Stimulated activated CD4-positive, alpha-beta T cell treated with anti-CD3 and anti-CD28 coated beads, Interleukin-2, amount 100 ng/mL, for 24 hours (primary cell): ENCODE data around the gene NPHP4.

Experiments used
- DNase-seq, 2 donors: peaks; one replicate each; pipeline ENCODE4 v3.0.0-alpha.2; 2020

The NPHP4 gene

GRCh38 chr1:5822266-5822665, 170.0 kb downstream of the NPHP4 start:
- no peak for DNase-seq

GRCh38 chr1:5821540-5822176, 170.6 kb downstream of the NPHP4 start:
- DNase-seq, result no peak

- DNase-seq, result no peak
Measured at GRCh38 chr1:5820026-5820421, 172.2 kb downstream of the NPHP4 start.

DNA sequence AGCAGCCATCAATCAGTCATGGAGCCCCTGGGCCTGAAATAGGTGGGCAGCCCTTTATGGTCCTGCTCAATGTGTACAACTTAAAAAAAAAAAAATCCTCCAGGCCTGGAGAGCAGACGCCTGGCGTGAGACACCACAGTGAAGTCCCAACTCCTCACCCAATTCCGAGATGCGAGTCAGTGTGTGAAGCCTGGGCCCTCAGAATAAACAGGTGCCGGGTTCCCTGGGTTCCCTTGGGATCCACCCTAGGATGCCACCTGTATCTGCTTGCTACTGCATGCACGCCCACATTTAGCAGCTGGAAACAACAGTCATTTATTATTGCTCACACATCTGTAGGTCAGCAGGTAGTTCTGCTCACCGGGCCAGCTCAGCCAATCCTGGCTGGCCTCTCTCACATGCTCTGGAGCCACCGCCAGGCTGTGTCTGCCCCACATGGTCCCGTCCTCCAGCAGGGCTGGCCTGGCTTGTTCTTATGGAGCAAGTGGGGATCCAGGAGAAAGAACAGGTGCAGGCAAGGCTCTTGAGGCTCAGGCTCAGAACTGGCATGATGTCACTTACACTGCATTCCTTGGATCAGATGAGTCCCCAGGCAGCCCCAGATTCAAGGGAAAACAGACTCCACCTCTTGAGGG, 172.7 kb downstream of the NPHP4 start:
- no peak for DNase-seq

- no peak for DNase-seq
Measured at GRCh38 chr1:5818755-5819154, 173.5 kb downstream of the NPHP4 start.

- DNase-seq, result no peak
Measured at GRCh38 chr1:5815716-5816115, 176.5 kb downstream of the NPHP4 start.

- DNase-seq, result no peak
Measured at GRCh38 chr1:5815211-5815610, 177.0 kb downstream of the NPHP4 start.

DNA sequence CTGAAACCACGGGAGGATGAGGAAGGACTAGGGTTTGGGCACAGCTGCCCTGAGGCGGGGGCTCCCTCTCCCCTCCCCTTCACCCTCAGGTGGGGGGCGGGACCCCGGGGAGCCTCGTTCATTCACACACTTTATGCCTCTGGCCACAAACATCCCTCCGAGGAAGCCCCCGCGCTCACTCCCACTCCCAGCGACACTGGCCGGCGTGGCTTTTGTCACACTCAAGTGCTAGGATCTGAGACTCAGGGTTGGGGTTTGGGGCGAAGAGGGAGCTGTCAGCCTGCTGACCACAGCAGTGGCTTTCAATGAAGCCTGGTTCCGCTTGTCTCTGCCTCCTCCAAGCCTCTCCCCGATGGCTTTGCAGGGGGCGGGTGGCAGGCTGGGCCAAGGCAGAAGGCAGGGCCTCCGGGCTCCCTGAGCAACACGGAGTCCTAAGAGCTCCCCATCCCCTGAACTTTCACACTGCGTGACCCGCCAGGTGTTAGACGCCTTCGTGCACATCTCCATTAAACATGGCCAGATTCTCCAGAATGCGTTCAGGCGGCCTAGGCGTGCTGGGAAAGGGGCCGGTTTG, 178.1 kb downstream of the NPHP4 start:
- DNase-seq, result no peak

DNA sequence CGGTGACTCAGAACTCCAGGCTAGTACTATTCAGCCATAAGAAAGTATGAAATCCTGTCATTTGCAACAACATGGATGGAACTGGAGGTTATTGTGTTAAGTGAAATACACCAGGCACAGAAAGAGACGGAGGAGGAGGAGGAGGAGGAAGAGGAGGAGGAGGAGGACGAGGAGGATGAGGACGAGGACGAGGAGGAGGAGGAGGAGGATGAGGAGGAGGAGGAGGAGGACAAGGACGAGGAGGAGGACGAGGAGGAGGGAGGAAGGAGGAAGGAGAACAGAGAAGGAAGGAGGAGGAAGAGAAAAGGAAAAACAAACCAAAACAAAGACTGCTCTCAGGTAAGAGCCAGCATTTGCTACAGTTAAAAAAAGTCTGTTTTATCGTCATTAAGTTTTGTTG, 178.7 kb downstream of the NPHP4 start:
- DNase-seq, result no peak
